Left lobe of liver (tissue), 2 donors: ENCODE results near the gene TMEM129. TPM values are rescaled to one million over a fixed set of nuclear protein-coding genes. Genes with fewer than 3 reads are reported as not detected.
A peak's percentile ranks its signal among the peaks of the same experiment; 100 is the strongest.

Source experiments
- ATAC-seq: fragments of 200-7000 bp; cut with Tn5 transposase; one replicate; pipeline ENCODE4 v1.9.1; 2020; ENCODE audit warnings: mild to moderate bottlenecking, moderate library complexity
- DNase-seq: peaks from one replicate; pipeline ENCODE4 v3.0.0-alpha.2; 2020; ENCODE audit warnings: low spot score
- total RNA-seq: library from RNA; stranded (reverse); gene quantifications from one replicate; pipeline ENCODE4 v1.2.1, GENCODE V29; 2021
- donor health status: DM: no; HTN: no; CAD: no; lungs with moderate emphysema.
- donor health status: DM: no; HTN: yes; CAD: no.

TMEM129 gene
- total RNA-seq, 1 donor from 2014 or later = 30.3 TPM

DNA sequence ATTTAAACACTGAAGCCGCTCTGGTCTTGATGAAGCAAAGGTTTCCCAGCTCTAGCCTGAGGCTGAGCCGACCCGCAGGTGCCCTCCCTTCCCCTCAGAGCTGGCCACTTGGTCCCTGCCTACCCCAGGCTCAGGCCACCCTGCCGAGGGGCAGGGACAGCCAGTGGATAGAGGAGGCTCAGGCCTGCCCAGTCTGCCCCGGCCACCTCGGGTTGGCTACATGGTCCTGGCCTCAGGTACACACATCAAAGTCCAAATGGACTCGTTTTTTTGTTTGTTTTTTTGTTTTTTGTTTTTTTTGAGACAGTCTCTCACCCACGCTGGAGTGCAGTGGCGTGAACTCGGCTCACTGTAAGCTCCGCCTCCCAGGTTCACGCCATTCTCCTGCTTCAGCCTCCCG is 24.0 kb upstream of the TMEM129 start:
- peak; percentile 87 for DNase-seq

DNA sequence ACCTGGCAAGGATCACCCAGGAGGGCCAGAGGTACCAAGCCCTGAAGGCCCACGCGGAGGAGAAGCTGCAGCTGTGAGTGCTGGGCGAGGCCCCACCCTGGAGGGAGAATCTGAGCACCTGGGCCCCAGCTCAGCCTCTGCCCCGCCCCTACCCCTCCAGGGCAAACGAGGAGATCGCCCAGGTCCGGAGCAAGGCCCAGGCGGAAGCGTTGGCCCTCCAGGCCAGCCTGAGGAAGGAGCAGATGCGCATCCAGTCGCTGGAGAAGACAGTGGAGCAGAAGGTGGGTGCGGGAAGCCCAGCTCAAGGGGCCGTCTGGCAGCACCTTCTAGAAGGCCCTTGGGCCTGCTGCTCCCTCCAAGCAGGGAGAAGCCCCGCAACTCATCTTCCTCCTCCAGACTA is 23.4 kb upstream of the TMEM129 start:
- ATAC-seq = peak; percentile 1

More for the DNA sequence above, 24.0 kb upstream of the TMEM129 start:
- peak; percentile 81 for ATAC-seq

DNA sequence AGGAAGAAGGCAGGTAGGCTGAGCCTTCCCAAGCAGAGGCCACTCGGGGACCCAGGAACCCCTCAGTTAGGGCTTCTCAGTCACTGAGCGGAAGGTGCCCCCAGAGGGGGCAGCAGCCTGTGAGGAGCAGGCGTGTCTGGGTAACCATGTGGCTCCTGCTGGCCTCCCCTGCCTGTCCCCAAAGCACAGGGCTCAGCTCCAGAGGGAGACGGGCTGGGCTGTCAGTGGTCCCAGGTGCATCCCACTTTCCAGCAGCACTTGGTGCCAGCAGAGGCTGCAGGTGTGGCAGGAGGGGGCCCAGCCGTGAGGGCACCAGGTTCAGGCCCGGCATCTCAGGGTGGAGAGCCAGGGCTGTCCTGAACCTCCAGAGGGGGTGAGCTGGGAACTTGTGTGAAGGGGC is 22.9 kb upstream of the TMEM129 start:
- no peak for DNase-seq
- no peak for ATAC-seq

More for the DNA sequence above, 23.4 kb upstream of the TMEM129 start:
- DNase-seq = no peak

DNA sequence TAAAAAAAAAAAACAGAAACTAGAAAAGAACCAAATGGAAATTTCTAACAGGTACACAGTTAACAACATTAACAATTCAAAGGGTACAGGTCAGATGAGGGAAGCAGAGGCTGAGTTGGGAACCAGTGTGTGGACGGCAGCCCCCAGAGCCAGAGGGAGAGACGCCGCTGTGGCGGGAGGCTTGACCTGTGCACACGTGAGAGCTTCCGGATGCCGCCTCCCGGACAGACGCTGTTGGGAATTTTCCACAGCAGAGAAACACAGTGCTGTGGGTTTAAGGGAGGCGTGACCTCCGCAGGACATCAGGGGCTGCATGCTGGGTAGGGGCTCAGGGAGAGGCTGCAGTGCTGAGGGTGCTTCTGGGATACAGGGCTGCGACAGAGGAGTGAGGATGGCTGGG is 22.4 kb upstream of the TMEM129 start:
- ATAC-seq (peak; percentile 24), DNase-seq (no peak)

DNA sequence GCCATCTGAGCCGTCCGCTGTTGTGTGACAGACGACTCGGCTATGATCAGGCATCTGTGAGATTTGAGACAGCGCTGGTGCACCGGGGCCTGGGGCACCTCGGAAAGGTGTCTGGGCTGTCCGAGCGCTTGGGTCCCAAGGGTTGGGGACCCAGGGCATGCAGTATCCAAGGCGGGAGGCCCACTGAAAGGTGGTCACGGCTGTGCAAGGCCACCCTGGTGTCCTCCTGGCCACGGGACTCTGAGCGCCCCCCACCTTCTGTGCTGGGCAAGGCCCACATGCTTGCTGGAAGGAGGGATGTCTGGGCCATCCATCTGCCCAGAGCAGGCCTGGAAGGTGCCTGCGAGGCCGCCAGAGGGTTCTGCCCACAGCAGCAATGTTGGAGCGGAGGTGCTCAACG is 20.1 kb upstream of the TMEM129 start:
- DNase-seq = no peak
- ATAC-seq = no peak

DNA sequence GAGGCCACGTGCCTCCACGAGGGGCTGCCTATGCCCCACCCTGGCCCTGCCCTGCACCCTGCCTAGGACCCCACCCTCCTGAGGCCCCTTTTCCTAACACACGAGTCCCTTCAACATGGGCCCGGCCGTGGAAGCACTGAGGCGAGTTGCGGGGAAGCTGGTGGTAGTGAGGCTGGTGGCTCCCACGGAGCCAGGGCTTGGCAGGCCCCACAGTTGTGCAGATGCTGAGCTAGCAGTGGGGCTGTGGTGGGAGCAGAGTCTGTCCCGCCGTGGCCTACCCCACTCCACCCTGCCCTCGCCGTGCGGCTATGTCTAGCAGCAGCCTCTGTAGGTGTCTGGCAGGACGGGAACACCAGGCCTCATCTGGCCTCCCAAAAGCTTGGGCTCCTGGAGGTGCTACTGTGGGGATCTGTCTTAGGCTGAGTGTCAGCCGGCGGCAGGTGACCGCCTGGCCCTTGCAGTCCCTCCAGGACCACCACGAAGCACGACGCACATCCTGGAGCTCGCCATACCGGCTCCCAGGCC is 19.0 kb upstream of the TMEM129 start:
- DNase-seq = no peak
- no peak for ATAC-seq

DNA sequence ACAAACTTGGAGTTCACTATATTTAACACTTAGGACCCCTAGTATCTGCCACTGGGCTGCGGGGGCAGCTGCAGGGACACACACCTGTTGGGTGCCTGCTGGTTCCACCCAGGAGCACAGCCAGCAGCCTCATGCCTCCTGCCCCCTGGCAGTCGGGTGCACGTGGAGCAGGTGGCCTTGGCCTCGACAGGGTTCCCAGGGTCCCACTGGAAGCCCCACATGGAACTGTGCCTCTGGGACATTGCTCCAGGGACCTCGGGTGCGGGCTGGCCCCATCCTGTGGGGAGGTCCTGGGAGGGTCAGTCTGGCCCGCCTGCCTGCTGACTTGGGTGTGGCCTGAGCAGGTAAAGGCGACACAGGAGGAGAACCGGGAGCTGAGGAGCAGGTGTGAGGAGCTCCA is 18.2 kb upstream of the TMEM129 start:
- no peak for ATAC-seq
- no peak for DNase-seq

DNA sequence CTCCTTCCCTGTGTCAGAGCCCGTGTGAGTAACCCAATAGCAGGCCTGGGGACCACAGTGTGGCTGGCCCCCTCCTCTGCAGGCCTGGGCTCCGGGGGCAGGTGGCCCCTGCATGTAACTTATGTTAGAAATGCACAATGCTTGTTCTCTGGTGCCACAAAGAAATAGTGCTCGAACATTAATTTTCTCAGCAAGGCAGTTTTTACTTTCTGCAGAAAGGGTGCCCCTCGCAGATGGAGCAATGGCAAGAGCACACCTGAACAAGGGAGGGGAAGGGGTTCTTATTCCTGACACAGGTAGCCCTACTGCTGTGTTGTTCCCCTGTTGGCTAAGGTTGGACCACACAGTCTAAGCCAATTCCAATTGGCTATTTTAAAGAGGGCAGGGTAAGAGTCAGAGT is 17.3 kb upstream of the TMEM129 start:
- DNase-seq (no peak), ATAC-seq (no peak)

DNA sequence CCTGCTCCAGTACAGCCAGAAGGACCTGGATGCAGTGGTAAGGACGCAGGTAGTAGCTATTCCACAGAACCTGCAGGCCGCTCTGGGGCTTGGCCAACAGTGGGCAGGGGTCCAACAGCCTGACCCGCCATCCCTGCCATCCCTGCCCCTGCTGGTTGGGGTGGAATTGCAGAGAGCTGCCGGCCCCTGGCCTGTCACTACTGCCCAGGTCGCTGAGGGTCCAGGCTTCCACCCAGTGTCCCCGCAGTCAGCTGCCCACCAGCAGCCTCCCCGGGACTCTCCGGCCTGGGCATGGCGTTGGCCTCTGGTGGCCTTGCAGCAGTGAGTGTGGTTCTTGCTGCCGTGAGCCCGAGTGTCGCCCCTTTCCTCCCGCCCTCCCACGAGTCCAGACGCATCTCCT is 16.5 kb upstream of the TMEM129 start:
- DNase-seq (no peak), ATAC-seq (no peak)

DNA sequence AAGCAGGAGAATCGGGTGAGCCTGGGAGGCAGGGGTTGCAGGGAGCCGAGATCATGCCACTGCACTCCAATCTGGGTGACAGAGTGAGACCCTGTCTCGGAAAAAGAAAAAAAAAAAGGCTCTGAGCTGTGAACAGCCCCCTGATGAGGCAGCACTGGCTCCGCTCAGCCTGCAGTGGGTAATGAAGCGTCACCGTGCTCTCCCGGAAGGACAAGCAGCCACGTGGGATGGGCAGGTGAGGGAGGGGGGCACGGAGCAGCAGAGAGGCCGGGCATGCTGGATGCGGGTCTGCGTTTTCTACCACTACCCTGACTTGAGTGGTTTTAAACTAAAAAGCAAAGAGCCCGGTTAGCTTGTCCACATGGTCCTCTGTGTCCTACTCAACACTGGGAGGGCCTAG is 15.7 kb upstream of the TMEM129 start:
- no peak for ATAC-seq
- DNase-seq = no peak

DNA sequence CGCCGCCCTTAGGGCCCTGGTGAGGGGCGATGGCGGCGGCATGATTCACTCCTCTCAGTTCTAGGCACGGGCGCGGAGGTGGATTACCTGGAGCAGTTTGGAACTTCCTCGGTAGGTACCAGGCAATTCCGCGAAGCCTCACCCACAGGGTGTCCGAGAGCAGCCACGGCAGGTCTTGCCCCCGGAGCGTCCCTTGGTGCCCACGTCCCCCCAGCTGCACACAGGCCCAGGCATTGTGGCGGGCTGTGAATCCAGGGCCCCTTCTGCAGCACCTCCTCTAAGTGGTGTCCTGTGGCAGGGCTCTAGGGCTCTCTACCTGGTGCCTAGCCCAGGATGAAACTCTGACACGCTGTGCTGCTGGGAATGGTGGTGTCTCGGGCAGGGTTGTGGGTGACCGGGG is 14.1 kb upstream of the TMEM129 start:
- ATAC-seq (no peak), DNase-seq (no peak)

DNA sequence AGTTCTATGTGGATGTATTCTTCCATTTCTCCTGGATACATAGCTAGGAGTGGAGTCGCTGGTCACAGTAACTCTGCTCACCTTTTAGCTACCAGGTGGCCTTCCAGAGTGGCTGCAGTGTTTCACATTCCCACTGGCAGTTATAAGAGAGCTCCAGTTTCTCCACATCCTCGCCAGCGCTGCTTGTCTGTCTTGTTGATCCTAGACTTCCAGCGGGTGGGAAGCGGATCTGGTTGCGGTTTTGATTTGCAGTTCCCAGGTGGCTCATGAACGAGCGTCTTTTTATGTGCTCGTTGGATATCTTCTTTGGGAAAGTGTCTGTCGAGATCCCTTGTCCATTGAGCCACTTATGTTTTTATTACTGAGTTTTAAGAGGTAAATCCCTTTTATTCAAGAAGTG is 11.8 kb upstream of the TMEM129 start:
- DNase-seq (no peak), ATAC-seq (no peak)

DNA sequence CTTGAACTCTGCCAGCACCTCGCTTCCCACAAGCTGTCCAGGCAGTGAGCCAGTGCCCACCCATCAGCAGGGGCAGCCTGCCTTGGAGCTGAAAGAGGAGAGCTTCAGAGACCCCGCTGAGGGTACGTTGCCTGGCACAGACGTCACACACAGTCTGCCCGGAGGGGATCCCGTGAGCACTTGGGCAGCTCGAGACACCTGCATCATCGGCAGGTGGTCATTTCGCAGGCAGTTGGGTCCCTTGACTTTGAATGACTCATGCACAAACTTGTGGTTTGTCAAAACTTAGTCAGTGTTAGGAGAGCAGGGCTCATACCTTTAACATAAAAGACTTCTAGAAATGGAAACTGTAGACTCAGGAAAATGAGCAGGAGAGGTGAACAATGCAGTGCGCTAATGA is 10.1 kb upstream of the TMEM129 start:
- DNase-seq (no peak), ATAC-seq (no peak)

DNA sequence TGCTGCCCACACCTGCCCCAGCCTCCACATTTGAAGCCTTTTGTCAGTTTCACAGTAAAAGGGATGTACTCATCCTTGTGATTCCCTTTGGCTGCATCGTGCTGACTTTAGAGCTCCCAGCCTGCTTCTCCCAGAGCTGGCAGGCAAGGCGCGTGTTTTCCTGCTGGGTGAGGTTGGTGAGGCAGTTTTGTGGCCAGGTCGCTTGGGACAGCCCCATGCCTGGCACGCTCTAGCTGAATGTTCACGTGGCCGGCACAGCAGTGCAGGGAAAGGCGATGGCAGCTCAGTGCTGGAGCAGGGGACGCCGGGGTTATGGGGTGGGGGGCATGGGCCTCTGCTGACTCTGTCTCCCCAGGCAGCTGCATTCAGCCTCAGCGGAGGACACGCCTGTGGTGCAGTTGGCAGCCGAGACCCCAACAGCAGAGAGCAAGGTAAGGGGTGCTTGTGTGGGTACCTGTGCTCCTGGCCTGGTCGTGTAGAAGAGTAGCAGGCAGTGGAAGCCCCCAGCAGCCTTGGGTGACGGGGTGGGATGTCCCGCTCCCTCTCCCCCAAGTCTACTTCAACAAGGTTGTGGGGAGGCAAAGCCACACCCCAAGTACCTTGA is 9.5 kb upstream of the TMEM129 start:
- ATAC-seq (no peak), DNase-seq (no peak)

DNA sequence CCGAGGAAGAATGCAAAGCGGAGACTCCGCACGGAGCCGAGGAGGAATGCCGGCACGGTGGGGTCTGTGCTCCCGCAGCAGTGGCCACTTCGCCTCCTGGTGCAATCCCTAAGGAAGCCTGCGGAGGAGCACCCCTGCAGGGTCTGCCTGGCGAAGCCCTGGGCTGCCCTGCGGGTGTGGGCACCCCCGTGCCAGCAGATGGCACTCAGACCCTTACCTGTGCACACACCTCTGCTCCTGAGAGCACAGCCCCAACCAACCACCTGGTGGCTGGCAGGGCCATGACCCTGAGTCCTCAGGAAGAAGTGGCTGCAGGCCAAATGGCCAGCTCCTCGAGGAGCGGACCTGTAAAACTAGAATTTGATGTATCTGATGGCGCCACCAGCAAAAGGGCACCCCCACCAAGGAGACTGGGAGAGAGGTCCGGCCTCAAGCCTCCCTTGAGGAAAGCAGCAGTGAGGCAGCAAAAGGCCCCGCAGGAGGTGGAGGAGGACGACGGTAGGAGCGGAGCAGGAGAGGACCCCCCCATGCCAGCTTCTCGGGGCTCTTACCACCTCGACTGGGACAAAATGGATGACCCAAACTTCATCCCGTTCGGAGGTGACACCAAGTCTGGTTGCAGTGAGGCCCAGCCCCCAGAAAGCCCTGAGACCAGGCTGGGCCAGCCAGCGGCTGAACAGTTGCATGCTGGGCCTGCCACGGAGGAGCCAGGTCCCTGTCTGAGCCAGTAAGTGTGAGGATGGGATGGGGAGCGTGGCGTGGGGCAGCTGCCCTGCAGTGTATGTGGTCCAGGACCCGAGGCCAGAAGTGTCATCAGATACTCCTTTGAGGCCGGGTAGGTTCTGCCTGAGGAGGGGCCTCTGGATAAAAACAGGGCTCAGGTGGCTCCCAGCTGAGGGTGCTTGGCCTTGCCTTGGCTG is 7.2 kb upstream of the TMEM129 start:
- no peak for ATAC-seq
- peak; percentile 46 for DNase-seq

DNA sequence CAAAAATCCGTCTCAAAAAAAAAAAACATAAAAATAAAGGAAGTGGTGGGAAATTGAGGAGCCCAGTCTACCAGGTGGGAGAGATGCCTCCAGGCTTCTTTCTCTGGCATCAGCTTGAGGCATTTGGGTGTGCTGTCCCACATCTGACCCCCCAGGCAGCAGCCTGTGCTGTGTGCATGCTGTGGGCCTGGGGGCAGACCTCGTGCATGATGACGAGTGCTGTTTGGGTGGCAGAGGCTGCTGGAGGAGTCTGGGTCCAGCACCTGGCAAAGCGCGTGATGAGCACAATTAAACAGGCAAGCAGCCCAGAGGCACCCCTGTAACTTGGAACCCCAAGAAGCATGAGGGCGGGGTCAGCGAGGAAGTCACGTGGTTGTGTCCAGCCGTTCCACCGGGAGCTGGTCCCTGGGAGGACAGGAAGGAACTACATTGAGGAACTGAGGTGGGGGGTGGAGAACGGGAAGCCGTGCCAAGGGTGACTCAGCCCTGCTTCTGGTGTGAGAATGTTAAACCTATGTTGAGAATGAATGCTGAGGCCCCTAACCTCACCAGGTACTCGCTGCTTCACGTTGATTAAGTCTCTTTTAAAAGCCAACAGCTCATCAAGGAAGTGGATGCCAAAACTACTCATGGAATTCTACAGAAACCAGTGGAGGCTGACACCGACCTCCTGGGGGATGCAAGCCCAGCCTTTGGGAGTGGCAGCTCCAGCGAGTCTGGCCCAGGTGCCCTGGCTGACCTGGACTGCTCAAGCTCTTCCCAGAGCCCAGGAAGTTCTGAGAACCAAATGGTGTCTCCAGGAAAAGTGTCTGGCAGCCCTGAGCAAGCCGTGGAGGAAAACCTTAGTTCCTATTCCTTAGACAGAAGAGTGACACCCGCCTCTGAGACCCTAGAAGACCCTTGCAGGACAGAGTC is 6.3 kb upstream of the TMEM129 start:
- peak; percentile 24 for ATAC-seq
- DNase-seq = no peak

DNA sequence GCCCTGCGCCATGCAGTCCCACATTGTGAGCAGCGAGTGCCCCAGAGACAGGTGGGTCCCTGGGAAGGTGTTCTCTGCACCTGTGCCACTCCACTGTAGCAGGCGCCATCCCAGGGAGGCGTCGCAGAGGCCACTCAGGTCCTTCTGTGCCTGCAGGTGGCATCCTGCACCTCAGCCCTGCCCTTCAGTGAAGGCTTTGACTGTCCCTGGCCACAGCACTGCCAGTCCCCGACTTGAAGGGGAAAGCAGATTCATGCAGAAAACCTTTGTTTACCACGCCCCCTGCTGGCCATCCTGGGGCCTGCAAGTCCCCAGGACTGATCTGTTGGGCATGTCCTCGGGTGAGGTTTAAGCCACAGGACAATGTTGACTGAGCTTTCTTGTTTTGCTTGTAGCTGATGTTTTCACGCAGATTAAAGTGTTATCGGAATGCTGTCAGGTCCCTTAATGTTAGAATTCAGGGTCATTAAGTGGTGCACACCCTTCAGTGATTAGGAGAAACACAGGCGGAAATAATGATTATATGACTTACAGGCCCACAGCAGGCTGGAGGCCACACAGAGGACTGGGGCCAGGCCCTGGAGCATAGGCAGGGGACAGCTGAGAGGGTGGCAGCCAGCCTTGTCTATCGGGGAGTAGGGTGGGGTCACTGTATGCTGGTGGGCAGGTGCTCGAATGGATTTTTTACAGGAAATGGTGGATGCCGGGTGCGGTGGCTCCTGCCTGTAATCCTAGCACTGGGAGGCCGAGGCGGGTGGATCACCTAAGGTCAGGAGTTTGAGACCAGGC is 5.2 kb upstream of the TMEM129 start:
- ATAC-seq = peak; percentile 85
- DNase-seq = peak; percentile 87

DNA sequence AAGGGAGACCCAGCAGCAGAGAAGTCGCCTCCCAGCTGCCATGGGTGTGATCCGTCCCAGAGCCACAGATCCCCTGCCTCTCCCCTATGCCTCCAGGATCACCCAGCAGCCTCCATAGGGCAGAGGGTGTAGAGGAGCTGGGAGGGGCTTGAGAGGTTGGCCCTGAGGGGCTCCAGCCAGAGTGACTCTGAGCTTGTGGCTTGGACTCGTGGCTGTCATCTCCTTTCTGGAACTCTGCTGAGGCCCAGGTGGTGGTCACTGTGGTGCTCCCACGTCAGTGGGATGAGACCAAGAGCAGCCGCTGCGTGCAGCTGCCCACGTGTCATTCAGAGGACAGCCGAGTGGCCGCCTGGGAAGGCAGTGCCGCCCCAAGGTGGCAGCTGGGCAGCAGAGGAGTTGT is 4.4 kb upstream of the TMEM129 start:
- ATAC-seq (no peak), DNase-seq (no peak)

DNA sequence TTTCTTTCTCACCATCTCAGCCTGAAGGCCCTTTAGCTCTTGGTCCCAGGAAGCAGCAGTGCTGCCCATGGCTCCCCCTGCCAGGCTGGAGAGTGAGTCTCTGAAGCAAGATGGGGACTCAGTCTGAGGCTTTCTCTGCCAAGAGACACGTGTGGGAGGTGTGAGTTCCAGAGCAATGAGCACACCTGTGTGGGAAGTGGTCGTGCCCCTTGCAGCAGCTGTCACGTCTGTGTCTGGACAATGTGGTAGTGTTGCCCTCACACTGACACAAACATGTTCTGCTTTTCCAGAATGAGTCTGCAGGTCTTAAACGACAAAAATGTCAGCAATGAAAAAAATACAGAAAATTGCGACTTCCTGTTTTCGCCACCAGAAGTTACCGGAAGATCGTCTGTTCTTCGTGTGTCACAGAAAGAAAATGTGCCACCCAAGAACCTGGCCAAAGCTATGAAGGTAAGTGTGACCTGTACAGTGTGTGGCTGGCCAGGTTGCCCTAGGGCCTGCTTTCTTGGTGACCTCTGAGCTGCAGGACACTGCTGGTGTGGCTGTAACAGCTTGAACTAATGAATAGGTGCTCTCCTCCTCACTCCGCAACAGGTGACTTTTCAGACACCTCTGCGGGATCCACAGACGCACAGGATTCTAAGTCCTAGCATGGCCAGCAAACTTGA is 2.1 kb upstream of the TMEM129 start:
- DNase-seq = no peak
- no peak for ATAC-seq
